GM06990 (cell line): ENCODE results near the gene DTX3.

Experiments used
- DNase-seq: peaks from one replicate; pipeline ENCODE4 v3.0.0-alpha.2; 2011; ENCODE audit not compliant: insufficient read length; ENCODE audit errors: extremely low read depth
- H3K27me3 ChIP-seq: replicated peaks from 2 replicates; pipeline ENCODE4 v1.6.0; 2011; ENCODE audit warnings: low read length; ENCODE audit not compliant: control insufficient read depth, insufficient read depth
- H3K36me3 ChIP-seq: 2 replicates; pipeline ENCODE4 v1.5.1; 2011; ENCODE audit warnings: low read length; ENCODE audit not compliant: control insufficient read depth, insufficient read depth
- H3K4me3 ChIP-seq: replicated peaks from 2 replicates; pipeline ENCODE4 v1.5.1; 2011; ENCODE audit warnings: low read depth, mild to moderate bottlenecking, control low read depth, low read length
- CTCF ChIP-seq: IDR thresholded peaks from 2 replicates; pipeline ENCODE4 v1.5.1; 2011; ENCODE audit warnings: low read length, control low read depth, mild to moderate bottlenecking, inconsistent platforms; ENCODE audit not compliant: insufficient read depth, poor library complexity, severe bottlenecking

DTX3 gene

GRCh38 chr12:57590864-57591781 is 13.5 kb upstream of the DTX3 start, which contains the start of gene PIP4K2C:
Gene PIP4K2C (plus strand): TSS chr12:57591192. CDS start chr12:57591290, 98 bp downstream.
- Histone ChIP-seq H3K27me3 (no peaks in the 10 kb centered on the region), H3K36me3 (peaks cover 6% of the 10 kb centered on the region), H3K4me3 (peak within 1 kb of the TSS; percentile 75)
- no peak for TF ChIP-seq CTCF
- DNase-seq: peak; percentile 95

GRCh38 chr12:57591782-57592325 is 12.8 kb upstream of the DTX3 start:
- TF ChIP-seq CTCF: no peak
- no peaks in the 10 kb centered on the region for H3K27me3 ChIP-seq
- H3K4me3 ChIP-seq: peak overlapping the region; percentile 75
- no peak for DNase-seq
- peaks cover 6% of the 10 kb centered on the region for H3K36me3 ChIP-seq

GRCh38 chr12:57592551-57593165 is 12.0 kb upstream of the DTX3 start:
- DNase-seq: no peak
- Histone ChIP-seq H3K4me3 (no peak overlapping the region), H3K27me3 (no peaks in the 10 kb centered on the region), H3K36me3 (peaks cover 6% of the 10 kb centered on the region)
- no peak for TF ChIP-seq CTCF

GRCh38 chr12:57593187-57593586 is 11.4 kb upstream of the DTX3 start:
- Histone ChIP-seq H3K27me3 (no peaks in the 10 kb centered on the region), H3K36me3 (peaks cover 8% of the 10 kb centered on the region), H3K4me3 (no peak overlapping the region)
- no peak for TF ChIP-seq CTCF
- no peak for DNase-seq

- no peak for DNase-seq
- H3K36me3 ChIP-seq: peaks cover 19% of the 10 kb centered on the region
- no peak overlapping the region for H3K4me3 ChIP-seq
- no peaks in the 10 kb centered on the region for H3K27me3 ChIP-seq
- TF ChIP-seq CTCF: no peak
Observed at GRCh38 chr12:57600395-57600794, 4.2 kb upstream of the DTX3 start.
